H9 (cell line): ENCODE measurements around the gene SLC6A18. TPM values are rescaled to one million over a fixed set of nuclear protein-coding genes. Genes with fewer than 3 reads are reported as not detected.

Source experiments
- DNase-seq: peaks from one replicate; pipeline ENCODE4 v3.0.0-alpha.2; 2017
- H2AFZ ChIP-seq: one replicate; pipeline ENCODE4 v1.6.1; 2013; ENCODE audit warnings: mild to moderate bottlenecking, low read length, control low read depth, moderate library complexity
- H2AK5ac ChIP-seq: 2 replicates; pipeline ENCODE4 v1.6.1; 2013; ENCODE audit warnings: low read length, control low read depth, mixed read lengths; ENCODE audit not compliant: insufficient read length
- H2BK120ac ChIP-seq: one replicate; pipeline ENCODE4 v1.6.1; 2013; ENCODE audit warnings: low read depth, mild to moderate bottlenecking, low read length, control low read depth, inconsistent platforms; ENCODE audit not compliant: poor library complexity, severe bottlenecking
- H2BK12ac ChIP-seq: 2 replicates; pipeline ENCODE4 v1.6.1; 2013; ENCODE audit warnings: low read length, control low read depth, mixed read lengths, low read depth; ENCODE audit not compliant: insufficient read length
- H2BK15ac ChIP-seq: 2 replicates; pipeline ENCODE4 v1.6.1; 2013; ENCODE audit warnings: low read depth, low read length, control low read depth
- H2BK20ac ChIP-seq: one replicate; pipeline ENCODE4 v1.6.1; 2013; ENCODE audit warnings: low read depth, mild to moderate bottlenecking, low read length, control low read depth, inconsistent platforms; ENCODE audit not compliant: poor library complexity, severe bottlenecking
- H2BK5ac ChIP-seq: 2 replicates; pipeline ENCODE4 v1.6.1; 2013; ENCODE audit warnings: low read length, control low read depth, mixed read lengths; ENCODE audit not compliant: insufficient read length
- H3K14ac ChIP-seq: 2 replicates; pipeline ENCODE4 v1.6.1; 2013; ENCODE audit warnings: low read length, control low read depth; ENCODE audit not compliant: insufficient read depth
- H3K18ac ChIP-seq: 2 replicates; pipeline ENCODE4 v1.6.1; 2013; ENCODE audit warnings: low read depth, mild to moderate bottlenecking, mixed read lengths, low read length, control low read depth; ENCODE audit not compliant: insufficient read length
- H3K23ac ChIP-seq: 2 replicates; pipeline ENCODE4 v1.6.1; 2013; ENCODE audit warnings: low read length, control low read depth, mixed read lengths, low read depth; ENCODE audit not compliant: insufficient read length
- H3K23me2 ChIP-seq: 2 replicates; pipeline ENCODE4 v1.6.1; 2013; ENCODE audit warnings: low read depth, mild to moderate bottlenecking, mixed read lengths, low read length, control low read depth; ENCODE audit not compliant: insufficient read length, poor library complexity, severe bottlenecking
- H3K27ac ChIP-seq: 2 replicates; pipeline ENCODE4 v1.5.1; 2013; ENCODE audit warnings: low read length, control low read depth, mixed read lengths, low read depth; ENCODE audit not compliant: insufficient read length
- H3K27me3 ChIP-seq: 2 replicates; pipeline ENCODE4 v1.6.1; 2013; ENCODE audit warnings: low read length, control low read depth, inconsistent platforms; ENCODE audit not compliant: insufficient read depth
- H3K4ac ChIP-seq: 2 replicates; pipeline ENCODE4 v1.6.1; 2013; ENCODE audit warnings: low read depth, mild to moderate bottlenecking, control low read depth, inconsistent platforms, low read length, moderate library complexity
- H3K4me1 ChIP-seq: 2 replicates; pipeline ENCODE4 v1.6.1; 2013; ENCODE audit warnings: low read length, control low read depth, inconsistent platforms; ENCODE audit not compliant: insufficient read depth
- H3K4me2 ChIP-seq: 2 replicates; pipeline ENCODE4 v1.6.1; 2013; ENCODE audit warnings: low read length, control low read depth, mixed read lengths; ENCODE audit not compliant: insufficient read length, insufficient read depth
- H3K56ac ChIP-seq: 2 replicates; pipeline ENCODE4 v1.6.1; 2013; ENCODE audit warnings: low read depth, mild to moderate bottlenecking, mixed read lengths, low read length, control low read depth; ENCODE audit not compliant: insufficient read length
- H3K79me1 ChIP-seq: 2 replicates; pipeline ENCODE4 v1.6.1; 2013; ENCODE audit warnings: low read depth, mild to moderate bottlenecking, moderate library complexity, low read length, control low read depth, inconsistent platforms; ENCODE audit not compliant: insufficient read depth, poor library complexity, severe bottlenecking
- H3K79me2 ChIP-seq: 2 replicates; pipeline ENCODE4 v1.6.1; 2013; ENCODE audit warnings: low read length, control low read depth, inconsistent platforms; ENCODE audit not compliant: insufficient read depth
- H3K9ac ChIP-seq: 2 replicates; pipeline ENCODE4 v1.6.1; 2013; ENCODE audit warnings: low read length, control low read depth, mixed read lengths; ENCODE audit not compliant: insufficient read length; ENCODE audit errors: extremely low read depth
- H3K9me3 ChIP-seq: one replicate; pipeline ENCODE4 v1.6.1; 2013; ENCODE audit warnings: low read depth, low read length, inconsistent platforms; ENCODE audit not compliant: control insufficient read depth
- H3T11ph ChIP-seq: one replicate; pipeline ENCODE4 v1.6.1; 2013; ENCODE audit warnings: mild to moderate bottlenecking, low read length, control low read depth, inconsistent platforms
- H4K20me1 ChIP-seq: one replicate; pipeline ENCODE4 v1.6.1; 2013; ENCODE audit not compliant: control insufficient read depth, insufficient read length, insufficient read depth
- H4K5ac ChIP-seq: 2 replicates; pipeline ENCODE4 v1.6.1; 2013; ENCODE audit warnings: low read depth, mild to moderate bottlenecking, mixed read lengths, low read length, control low read depth; ENCODE audit not compliant: insufficient read length
- H4K8ac ChIP-seq: replicated peaks from 2 replicates; pipeline ENCODE4 v1.6.1; 2013; ENCODE audit warnings: low read length, control low read depth, mixed read lengths, low read depth; ENCODE audit not compliant: insufficient read length
- H4K91ac ChIP-seq: 2 replicates; pipeline ENCODE4 v1.6.1; 2013; ENCODE audit warnings: low read depth, mild to moderate bottlenecking, moderate library complexity, mixed read lengths, low read length, control low read depth; ENCODE audit not compliant: insufficient read length
- H3K27ac Mint-ChIP-seq, 3 experiments: 2 replicates in 2 of 3; 3 replicates in 1 of 3; pipeline ENCODE4 v1.8.0; 2020 to 2021; ENCODE audit warnings: mixed read lengths in 3 of 3, mild to moderate bottlenecking in 1 of 3, moderate library complexity in 1 of 3
- H3K27me3 Mint-ChIP-seq: 2 replicates; pipeline ENCODE4 v1.8.0; 2021; ENCODE audit warnings: low read depth, mild to moderate bottlenecking, moderate library complexity, mixed read lengths
- H3K36me3 Mint-ChIP-seq, 3 experiments: 2 replicates in 2 of 3; 3 replicates in 1 of 3; pipeline ENCODE4 v1.8.0; 2020 to 2021; ENCODE audit warnings: low read depth in 3 of 3, mixed read lengths in 3 of 3; ENCODE audit not compliant: insufficient read depth in 1 of 3
- H3K4me1 Mint-ChIP-seq, 2 experiments: 2 replicates each; pipeline ENCODE4 v1.8.0; 2020; ENCODE audit warnings: mixed read lengths in 2 of 2
- H3K4me3 Mint-ChIP-seq, 2 experiments: 2 replicates in 1 of 2; 3 replicates in 1 of 2; pipeline ENCODE4 v1.8.0; 2020 to 2021; ENCODE audit warnings: mild to moderate bottlenecking in 2 of 2, mixed read lengths in 2 of 2, moderate library complexity in 1 of 2
- H3K9me3 Mint-ChIP-seq, 2 experiments: 2 replicates in 1 of 2; 3 replicates in 1 of 2; pipeline ENCODE4 v1.8.0; 2020; ENCODE audit warnings: mild to moderate bottlenecking in 2 of 2, mixed read lengths in 2 of 2, moderate library complexity in 1 of 2
- CTCF ChIP-seq: fragments of 200-600 bp; sonication (generic); conservative IDR thresholded peaks from 3 replicates; pipeline ENCODE4 v1.8.0; 2021; ENCODE audit warnings: antibody characterized with exemption, mild to moderate bottlenecking
- WGBS: extraction: QIAGEN DNeasy Blood & Tissue Kit; methylation state at CpG from one replicate; pipeline ENCODE4 v1.1.7; 2013; ENCODE audit warnings: missing lambda C conversion rate, low lambda C conversion rate, mixed read lengths; ENCODE audit not compliant: insufficient read length; ENCODE audit errors: extremely low coverage; 5-methylcytosine and 5-hydroxymethylcytosine counted together
- total RNA-seq: library from RNA; stranded (reverse); gene quantifications from 2 replicates; pipeline ENCODE4 v1.2.1, GENCODE V29; 2021

SLC6A18 gene
- total RNA-seq, 1 experiment from 2014 or later, result not detected

GRCh38 chr5:1276930-1277329 lies 51.7 kb downstream of the SLC6A18 start:
- no peaks in the 10 kb centered on the region for H3K79me1 ChIP-seq
- H3K79me2 ChIP-seq, result peaks cover 2% of the 10 kb centered on the region; the same call in 1 of the 2 replicates
- H2AFZ ChIP-seq, result no peak overlapping the region
- H3K4me2 ChIP-seq, result no peak overlapping the region
- H3K27me3 ChIP-seq, result no peaks in the 10 kb centered on the region
- H3K56ac ChIP-seq, result no peak overlapping the region
- Mint-ChIP-seq H3K9me3 (no peaks in the 10 kb centered on the region; a peak in 1 of 5 replicates), H3K27me3 (no peaks in the 10 kb centered on the region), H3K4me1 (no peaks in the 10 kb centered on the region), H3K36me3 (peaks cover 18 to 21% (median 20%) of the 10 kb centered on the region in 3 experiments), H3K27ac (no peak overlapping the region), H3K4me3 (no peak overlapping the region)
- no peak overlapping the region for H4K5ac ChIP-seq
- H3K9me3 ChIP-seq, result no peaks in the 10 kb centered on the region
- no peak overlapping the region for H2BK15ac ChIP-seq
- no peak overlapping the region for H4K91ac ChIP-seq
- H2BK12ac ChIP-seq, result no peak overlapping the region
- no peak overlapping the region for H3K4ac ChIP-seq
- no peak overlapping the region for H2AK5ac ChIP-seq
- no peak overlapping the region for H2BK5ac ChIP-seq
- no peak overlapping the region for H4K8ac ChIP-seq
- no CpG with 5 or more reads among the region's 20 CpGs for WGBS
- H3K9ac ChIP-seq, result no peak overlapping the region
- H4K20me1 ChIP-seq, result peaks cover 4% of the 10 kb centered on the region
- no peak overlapping the region for H3K27ac ChIP-seq
- no peak overlapping the region for H3T11ph ChIP-seq
- H3K23me2 ChIP-seq, result no peaks in the 10 kb centered on the region
- no peak for DNase-seq
- H3K18ac ChIP-seq, result no peak overlapping the region
- TF ChIP-seq CTCF, result no peak
- H3K23ac ChIP-seq, result no peak overlapping the region
- no peaks in the 10 kb centered on the region for H3K4me1 ChIP-seq
- no peak overlapping the region for H2BK20ac ChIP-seq
- H2BK120ac ChIP-seq, result no peak overlapping the region
- no peak overlapping the region for H3K14ac ChIP-seq
